DMS 273 treated with DMSO at 0.1 percent for 48 hours (cell line): ENCODE measurements around the gene EXT2.

Experiments used
- DNase-seq: peaks from one replicate; lab custom pipeline; 2025; lab: John Stamatoyannopoulos, UW

Gene EXT2

DNA sequence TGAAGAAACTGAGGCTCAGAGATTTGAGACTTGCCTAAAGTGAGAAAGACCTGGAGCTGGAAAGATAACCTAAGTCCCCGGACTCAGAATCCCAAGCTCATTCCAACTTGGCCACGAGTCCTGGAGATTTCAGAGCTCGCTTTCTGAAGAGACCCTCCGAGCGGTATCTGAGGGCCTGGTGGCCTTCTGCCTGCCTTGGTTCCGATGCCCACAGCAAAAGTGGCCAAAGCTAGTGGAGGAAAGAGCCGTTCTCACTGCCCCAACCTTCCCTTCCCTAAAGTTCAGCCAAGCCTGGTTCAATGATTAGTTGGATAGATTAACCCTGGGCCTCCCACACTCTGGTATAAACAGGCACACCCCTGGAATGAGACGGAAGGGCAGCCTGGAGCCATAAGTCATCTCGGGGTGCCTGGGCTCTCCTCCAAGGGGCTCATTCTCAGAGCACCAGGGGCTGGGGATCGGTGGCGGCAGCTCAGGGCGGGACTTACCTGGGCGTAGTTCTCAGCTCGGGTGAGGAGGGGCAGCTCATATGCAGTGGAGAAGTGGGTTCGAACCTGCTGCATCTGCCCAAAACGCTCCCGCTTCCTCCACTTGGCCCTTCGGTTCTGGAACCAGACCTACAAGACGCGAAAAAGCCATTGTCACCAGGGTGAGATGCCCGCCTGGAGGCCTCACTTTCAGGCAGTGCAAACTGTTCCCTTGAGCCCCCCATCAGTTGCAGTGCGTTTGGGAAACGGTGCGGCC is 171.7 kb downstream of the EXT2 start:
- no peak for DNase-seq

- no peak for DNase-seq
Observed at GRCh38 chr11:44267750-44268613, 172.5 kb downstream of the EXT2 start.

DNA sequence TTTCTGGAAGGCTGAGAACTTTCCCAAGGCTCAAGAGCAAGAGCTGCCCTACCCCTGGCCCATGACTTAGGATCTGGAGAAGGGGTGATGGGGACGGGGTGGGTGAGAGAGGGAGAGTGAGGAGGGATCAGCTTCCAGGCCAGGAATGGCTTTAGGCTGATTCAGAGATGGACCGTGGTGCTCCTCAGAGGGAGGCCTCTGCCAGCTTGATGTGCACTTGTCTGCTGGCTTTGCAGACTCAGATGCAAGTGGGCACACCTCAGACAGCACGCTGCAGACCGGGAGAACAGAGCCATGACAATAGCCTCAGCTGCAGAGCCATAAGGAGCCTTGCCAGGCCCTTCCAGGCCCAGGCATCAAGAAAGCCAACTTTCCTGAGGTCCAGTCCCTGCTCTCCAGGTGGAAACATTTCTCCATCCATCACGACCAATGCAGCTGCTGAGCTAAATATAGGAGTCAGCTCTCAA is 173.2 kb downstream of the EXT2 start:
- no peak for DNase-seq

GRCh38 chr11:44269369-44270351 is 174.2 kb downstream of the EXT2 start:
- DNase-seq = no peak

DNA sequence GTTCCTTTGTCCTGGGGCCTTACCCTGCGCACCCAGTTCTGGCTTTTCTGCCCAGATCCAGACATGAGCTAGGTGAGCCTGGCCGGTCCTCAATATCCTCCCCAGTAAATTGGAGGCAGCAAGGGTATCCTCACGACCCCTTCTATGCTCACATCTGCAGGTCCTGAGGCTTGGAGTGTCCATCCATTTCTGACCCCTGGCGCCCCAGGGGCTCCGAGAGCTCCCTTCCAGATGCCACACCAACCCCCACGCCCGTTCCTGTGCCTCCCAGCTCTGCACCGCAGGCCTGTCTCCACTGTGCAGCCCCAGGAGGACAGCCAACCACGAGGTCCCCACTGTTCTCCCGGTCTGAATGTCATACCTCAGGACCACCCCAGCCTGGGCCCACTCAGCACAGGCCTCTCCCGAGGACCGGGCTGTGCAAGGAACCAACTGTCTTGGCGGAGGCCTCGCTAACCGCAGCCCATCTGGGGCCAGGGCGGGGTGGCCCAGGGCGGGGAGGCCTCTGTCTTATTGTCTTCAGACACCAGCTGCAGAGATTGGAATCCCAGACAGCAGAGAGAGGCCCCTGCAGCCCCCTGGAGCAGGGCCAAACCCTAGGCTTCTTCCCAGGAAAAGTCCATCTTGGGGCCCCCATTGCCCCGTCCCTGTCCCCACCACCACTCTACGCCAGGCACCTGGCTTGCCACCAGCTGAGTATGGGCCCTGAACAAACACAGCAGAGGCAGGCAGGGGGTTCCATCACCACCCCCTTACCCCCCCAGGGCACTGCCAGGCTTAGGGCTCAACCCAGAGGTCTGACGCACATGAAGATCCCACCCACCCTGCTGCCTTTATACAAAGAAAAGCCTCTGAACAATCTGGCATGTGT is 175.2 kb downstream of the EXT2 start:
- DNase-seq = no peak

DNA sequence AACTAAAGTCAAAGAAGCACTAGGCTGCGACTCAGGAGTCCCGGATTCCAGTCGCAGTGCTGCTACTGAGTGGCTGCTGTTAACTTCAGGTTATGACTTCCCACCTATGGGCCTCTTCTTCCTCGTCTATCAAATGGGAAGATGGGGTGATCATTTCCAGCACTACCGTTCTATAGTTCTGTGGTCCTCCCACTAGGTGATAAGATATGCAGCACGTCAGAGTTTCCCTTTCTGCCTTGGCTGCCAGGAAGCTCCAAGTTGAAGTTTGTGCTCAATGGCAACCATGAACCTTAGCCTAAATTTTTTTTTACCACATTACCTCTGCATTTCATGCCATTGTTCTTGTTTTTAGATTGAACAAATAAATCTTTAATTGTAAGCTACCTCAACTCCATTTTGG is 175.8 kb downstream of the EXT2 start:
- DNase-seq = no peak

DNA sequence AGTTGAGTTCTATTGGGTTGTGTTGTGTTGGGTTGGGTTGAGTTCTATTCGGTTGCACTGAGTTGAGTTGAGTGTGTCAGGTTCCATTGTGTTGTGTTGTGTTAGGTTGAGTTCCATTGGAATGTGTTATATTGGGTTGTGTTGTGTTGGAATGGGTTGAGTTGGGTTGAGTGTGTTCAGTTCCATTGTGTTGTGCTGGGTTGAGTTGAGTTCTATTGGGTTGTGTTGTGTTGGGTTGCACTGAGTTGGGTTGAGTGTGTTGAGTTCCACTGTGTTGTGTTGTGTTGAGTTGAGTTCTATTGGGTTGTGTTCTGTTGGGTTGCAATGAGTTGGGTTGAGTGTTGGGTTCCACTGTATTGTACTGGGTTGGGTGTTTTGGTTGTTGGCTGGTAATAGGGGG is 178.9 kb downstream of the EXT2 start:
- DNase-seq = no peak

GRCh38 chr11:44275241-44275640 is 179.8 kb downstream of the EXT2 start:
- no peak for DNase-seq

GRCh38 chr11:44275961-44276550 is 180.6 kb downstream of the EXT2 start:
- no peak for DNase-seq

DNA sequence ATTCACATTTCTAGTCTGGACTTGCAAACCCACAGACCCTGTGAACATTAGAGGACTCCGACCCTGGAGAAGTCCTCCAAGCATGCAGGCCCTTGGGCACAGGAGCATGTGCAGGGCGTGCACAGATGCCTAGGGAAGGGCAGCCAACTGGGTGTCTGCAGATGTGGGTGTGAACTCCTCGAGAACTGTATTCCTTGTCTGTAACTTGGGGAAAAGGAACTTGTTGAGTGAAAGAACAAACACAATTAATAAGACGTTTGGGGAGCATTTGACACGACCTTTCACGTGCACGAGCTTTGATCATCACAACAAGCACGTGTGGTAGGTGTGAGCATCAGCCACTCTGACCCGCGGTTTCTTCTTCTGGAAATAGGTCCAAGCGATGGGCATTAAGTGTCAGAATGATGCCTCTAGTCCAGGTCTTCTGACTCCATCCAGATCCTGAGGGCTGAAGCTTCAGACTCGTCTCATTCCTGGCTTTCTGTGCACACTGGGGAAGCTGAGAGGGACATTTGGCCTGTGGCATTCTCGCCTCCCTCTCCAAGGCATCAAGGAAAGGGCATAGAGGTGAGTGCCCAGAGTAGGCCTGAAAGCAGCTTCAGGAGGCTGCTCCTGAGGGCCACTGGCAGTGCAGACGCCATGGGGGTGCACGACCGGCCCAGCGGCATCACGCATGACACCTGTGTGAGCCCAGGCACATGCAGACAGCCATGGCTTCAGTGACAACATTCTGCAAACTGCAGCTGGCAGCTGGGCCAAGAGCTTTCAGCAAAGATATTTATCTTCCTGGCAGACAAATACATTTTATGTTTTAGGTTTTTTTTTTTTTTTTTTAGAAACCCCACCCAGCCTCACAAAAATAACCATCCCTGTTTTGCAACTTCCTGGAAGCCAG is 182.0 kb downstream of the EXT2 start:
- DNase-seq = no peak

- DNase-seq = no peak
Observed at GRCh38 chr11:44279483-44279882, 184.0 kb downstream of the EXT2 start.

DNA sequence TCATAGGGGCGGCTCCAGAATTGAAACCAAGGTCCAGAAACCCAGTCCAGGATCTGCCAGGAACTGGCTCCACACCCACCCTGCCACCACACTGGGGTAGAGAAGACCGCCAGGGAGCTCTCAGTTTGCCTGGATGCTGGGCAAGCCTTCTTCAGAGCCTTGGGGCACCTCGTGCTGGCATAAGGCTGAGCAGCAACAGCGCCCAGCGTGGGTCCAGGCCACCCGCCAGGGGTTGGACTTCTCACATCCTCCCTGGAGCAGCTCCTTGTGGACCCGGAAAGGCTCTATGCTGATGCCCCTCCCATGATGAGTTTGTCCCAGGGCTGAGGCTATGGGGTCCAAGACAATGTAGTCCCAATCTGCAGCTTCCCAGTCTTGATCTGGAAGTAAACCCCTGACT is 184.8 kb downstream of the EXT2 start:
- DNase-seq = no peak

- no peak for DNase-seq
Observed at GRCh38 chr11:44281151-44281550, 185.7 kb downstream of the EXT2 start.

- DNase-seq = no peak
Observed at GRCh38 chr11:44282620-44283019, 187.1 kb downstream of the EXT2 start.

DNA sequence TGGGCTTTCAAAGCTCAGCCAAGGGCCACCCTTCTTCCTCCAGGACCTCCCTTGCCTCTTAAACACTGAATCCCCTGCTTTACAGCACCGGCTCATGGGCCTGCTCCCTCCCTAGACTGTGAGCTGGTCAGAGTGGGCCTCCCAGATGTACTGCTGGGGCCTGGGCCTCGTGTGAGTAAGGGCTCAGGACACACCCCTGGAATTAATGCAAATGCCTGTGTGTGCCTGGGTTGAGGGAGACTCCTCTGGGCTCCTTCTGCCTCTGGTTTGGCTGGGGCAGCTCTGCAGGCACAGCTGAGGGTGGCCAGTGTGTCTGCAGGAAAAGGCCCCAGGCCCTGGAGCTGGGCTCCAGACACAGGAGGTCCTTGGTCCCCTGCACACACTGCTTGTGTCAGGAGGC is 190.3 kb downstream of the EXT2 start:
- no peak for DNase-seq

DNA sequence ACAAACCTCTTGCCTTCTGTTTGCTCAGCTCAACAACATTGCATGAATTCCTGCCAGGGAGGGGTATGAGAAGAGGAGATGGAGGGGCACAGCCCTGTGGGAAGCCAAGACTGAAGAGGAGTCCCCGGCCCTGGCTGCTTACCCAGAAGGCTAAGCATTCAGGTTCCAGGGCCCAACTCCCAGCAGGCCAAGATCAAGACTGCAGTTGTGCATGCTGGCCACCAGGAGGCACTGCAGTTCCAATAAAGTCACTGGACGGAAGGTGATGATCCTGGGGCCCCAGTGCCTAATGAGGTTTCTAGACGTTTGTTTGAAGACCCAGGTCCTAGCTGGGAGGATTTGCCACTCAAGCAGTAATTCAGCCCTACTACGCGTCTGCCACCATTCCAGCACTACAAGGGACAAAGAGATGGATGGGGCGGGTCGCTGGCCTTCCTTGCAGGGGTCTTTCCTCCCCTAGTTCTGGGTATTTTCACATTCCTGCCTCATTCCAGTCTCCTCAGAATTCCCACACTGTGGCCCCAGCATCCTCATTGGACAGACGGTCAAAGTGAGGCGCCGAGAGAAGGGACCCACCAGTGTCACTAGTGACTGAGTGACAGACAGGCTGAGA is 190.9 kb downstream of the EXT2 start:
- DNase-seq = peak; percentile 5

DNA sequence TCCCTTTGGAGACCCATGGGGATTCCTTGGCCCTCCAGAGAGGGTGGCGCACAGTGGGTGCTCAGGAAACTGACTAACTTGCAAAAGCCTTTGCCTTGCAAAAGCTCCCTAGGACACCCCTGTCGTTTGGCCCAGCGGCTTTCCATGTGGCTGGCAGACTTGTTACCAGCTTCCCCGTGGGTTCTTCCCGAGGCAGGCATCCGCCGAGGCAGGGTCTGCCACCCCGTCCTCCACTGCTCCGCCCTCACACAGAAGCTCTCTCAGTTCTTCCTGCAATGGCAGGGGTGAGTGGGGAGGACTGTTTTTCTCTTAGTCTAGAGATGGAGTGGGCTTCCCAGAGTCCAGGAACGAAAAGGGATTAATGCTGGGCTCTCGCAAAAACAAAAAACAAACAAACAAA is 191.4 kb downstream of the EXT2 start:
- no peak for DNase-seq

GRCh38 chr11:44288133-44288526 is 192.7 kb downstream of the EXT2 start:
- DNase-seq = no peak

DNA sequence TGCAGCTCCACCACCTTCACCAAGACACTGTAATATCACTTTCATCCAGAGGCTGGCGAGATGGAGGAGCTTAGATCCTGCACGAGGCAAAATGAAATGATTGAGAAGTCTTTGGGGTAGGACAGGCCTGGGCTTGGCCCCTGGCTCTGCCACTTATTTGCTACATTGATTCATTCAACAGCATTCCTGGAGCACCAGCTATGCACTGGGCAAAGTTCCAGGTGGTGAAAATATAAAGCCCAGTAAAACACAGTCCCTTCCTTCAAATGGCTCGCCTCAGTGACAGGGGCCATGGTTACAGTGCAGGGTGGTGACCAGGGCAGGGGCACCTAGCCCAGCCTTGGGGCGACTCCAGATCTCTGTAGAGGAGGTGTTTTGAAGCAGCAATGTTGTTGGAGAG is 194.7 kb downstream of the EXT2 start:
- DNase-seq = no peak
